Measurements from ENCODE around the gene CEP295NL.
"Not testable (repeated sequence)": the region's sequence is repeated elsewhere in the genome, so short reads cannot be mapped to it uniquely, and the experiment has no call there.

The CEP295NL gene

DNA sequence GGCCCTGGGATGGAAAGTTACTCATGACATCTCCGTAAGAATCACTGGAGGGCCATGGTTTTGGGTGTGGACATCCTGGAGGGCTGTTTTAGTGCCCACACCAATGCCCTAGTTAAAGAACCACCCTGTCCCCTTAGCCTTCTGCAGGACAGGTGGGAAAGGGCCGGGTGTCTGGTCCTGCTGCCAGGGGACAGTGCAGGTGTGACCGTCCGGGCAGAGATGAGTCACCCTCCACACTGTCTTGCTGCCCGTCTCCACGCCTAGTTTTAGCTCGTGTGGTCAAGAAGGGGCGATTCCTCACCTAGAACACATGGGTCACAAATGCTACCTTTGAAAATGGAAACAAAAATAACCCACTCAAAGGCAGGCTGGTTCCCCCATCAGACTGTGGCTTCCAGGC, 17.0 kb downstream of the CEP295NL start:
- no peak for DNase-seq

DNA sequence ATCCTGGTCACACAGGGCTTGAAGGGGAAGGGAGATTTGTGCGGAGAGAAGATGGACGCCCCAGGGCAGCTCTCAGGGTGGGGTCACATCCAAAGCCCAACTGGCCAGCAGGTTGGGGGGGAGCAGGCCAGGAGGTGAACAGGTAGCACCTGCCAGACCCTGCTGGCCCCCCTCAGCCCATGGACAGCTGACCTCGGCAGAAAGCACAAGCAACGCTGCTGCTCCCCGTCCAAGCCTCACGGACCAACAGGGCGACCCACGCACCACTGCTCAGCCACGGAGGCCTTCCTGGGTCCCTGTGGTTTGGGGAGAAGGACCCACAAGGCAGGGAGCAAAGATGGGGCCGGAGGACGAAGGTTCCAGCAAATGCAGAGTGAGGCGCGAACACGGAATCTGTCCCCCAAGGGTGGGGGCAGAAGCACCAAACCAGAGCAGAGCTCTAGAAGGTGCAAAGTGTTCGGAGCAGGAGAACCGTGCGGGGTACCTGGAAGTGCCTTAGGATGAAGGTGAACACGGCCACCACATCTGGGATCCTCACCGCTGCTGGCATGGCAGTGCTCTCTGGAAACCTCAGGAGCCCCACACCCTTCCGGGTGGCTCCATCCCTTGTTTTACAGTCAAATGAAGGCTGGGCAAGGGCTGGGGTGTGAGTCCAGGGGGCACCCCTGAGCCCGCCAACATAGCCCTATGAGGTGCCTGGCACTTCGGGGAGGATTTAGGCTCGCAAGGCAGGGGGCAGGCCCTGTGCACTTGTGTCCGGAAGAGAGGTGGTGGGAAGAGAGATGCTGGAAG, 17.9 kb downstream of the CEP295NL start:
- DNase-seq, result no peak

DNA sequence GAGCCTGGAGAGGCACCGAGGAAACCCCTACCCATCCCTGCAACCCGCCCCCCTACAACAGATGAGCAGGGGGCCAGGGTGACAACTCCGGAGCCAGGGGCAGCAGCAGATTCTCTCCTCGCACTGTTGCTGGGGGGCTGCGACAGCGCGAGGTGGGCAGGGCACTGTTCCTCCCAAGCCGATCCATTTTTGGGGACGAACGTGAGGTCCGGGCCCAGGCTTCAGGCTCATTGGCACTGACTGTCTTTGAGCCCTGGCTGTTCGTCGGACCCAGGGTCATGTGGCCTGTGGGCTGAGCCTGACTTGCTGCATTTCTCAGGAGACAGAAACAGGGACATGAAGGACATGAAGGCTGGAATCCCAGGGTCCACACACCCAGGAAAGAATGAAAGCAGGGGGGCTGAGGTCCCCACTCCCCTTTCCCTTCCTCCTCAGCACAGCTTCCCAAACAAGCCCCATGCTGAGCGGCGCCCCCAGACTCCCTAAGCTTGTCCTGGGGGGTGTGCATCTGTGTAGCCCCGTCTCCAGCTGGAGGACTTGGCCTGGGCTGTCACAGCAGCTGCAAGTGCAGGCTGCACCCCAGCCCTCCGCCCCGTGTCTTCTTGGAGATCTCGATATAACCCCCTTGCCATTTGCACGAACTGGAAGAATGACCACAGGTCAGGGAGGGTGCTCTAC, 18.7 kb downstream of the CEP295NL start:
- DNase-seq, result no peak

DNA sequence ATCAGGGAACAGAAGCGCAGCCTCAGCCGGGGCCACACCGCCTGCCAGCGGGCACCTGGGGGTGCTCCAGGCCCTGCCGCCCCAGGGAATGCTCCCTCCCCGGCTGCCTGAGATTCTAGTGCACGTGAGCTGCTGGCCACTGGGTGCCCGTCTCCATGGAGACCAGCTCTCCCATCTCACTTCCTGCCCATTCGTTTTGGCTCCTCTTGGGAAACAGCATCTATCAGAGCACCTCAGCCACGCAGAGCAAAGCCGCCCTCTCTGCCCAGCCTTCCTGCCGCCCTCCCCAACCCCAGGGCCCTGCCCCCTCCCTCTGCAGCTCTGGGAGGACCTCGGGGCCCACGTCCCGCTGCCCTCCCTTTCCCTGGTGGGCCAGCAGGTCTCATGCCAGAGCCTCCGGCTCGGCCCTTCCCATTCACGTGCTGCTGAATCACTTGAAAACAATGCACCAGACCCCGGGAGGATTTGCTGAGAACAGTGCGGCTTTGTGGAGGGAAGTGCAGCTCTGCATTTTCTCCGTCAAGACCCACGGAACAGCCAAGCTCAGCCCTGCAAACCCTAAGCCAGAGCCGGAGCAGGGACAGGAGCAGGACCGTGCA, 19.4 kb downstream of the CEP295NL start:
- DNase-seq, result peak; percentile 89

DNA sequence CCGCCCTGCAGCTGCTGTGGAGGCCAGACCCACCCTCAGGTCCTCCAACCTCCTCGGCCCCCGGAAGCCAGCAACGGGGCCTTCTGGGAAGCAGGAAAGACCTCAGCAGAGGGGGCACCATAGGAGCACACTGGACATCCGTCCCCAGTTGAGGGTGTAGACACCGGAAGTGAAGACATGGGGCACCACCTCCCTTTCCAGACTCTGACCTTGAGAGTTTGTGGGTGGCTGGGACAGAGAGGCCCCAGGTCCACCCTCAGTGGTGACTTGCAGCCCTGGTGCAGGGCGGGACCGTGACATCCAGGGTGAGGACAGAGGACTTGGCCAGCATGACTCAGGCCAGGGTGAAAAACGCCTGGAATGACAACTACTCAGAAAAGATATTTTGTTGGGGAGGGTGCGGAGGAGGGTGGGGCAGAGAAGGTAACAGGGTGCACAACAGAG, 19.9 kb downstream of the CEP295NL start:
- DNase-seq, result no peak

DNA sequence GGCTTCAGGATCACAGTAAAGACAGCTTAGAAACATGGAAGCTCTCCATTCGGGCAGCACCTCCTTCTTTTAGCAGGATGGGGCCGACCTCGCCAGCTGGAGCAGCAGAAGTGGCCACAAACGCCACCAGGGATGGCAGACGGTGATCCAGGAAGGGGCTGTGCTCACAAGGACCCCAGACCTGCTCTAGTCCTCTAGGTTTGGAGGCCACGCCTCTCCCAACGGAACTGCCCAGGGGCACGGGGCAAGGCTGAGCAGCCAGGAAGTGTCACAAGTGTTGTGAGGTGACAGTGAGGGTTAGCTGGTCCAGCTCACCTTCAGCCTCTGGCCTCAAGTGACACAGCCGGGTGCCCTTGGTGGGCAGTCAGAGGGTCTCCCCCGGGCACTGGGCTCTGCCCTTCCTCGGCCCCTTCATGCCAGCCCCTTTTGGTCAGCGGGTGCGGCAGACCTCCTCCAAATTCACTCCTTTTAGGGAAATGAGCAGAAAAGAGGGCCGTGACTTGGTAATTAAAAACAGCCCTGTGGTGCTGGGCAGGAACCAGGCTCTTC, 20.4 kb downstream of the CEP295NL start:
- DNase-seq, result no peak

DNA sequence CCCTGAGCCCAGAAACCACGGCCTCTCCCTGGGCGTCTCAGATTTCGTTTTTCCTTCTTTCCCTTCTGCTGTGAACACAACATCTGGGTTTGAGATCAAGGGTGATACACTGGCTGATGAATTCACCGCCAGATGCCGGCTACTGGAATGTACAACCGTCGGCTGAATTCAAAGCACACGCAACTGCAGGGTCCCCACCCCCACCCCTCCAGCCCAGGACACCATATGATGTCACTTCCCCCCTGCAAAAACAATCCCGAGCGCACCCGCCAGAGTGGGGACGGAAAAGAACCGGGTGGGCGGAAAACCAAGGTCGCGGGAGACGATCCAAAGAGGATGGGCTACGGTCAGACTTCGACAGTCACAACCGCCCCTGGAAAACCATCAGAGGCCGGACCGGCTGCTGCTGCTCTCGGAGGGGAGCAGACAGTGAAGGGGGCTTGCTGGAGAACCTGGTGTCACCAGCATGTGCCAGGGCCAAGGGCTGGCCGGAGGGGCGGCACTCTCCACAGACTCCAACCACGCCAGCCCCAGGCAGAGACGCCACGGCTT, 23.3 kb downstream of the CEP295NL start:
- DNase-seq, result no peak

DNA sequence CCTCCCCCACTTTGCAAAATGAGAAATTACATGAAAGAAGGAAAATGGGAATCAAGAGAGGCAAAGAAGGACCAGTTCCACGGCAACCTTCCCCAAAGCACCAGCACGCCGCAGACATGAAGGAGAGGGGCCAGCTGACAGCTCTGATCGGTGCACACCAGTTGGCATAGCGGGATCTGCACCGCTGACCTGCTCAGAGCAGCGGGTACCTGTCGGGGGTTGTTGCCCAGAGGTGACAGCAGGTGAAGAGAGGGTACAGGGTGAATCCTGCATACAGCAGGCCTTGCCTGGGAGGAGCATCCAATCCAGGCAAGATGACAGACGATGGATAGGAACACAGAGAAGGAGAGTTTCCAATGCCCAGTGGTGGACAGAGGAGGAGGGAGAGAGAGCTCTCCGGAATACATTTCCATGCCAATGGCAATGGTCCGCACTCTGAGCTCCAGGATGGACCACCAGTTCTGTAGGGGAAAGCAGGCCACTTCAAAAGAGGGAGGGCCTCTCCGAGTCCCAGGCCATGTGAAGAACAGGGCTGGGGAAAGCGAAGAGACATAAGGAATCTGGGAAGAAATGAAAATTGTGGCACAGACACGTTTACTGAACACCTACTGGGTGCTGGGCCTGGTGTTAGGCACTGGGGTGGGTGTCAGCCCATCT, 24.0 kb downstream of the CEP295NL start:
- no peak for DNase-seq

DNA sequence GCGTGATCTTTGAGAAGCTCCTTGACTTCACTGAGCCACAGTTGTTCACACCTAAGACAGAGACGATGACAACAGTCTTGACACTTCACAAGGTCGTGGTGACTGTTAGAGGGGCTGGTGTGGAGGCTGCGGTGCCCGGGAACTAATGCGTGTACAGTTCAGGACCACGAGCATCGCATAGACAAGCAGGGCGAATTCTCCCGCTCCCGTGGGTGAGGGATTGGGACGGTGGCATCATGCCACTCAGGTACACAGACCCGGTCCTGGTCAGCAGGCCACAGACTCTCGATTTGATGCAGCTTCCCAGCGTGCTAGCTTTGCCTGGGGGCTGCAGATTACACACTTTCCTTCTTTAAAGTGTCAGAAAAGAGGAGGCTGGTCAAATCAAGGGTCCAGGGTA, 24.7 kb downstream of the CEP295NL start:
- no peak for DNase-seq

DNA sequence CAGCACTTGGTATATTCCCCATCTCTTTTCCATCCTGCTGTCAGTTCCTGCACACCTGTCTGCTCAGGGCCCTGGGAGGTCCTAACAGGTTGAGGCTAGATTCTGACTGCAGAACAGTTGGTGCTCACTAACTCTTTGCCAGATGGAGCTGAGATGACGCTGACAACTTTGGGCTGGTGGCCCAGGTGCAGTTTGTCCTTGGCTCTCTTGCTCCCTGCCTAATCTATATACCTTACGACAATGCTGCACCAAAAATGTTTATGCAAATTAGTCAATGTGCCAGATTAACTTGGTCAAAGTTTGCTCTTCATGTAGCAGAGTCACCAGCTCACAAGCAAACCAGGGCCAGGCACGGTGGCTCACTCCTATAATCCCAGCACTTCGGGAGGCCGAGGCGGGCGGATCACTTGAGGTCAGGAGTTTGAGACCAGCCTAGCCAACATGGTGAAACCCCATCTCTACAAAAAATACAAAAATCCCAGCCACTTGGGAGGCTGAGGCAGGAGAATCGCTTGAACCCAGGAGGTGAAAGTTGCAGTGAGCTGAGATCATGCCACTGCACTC, 26.0 kb downstream of the CEP295NL start:
- DNase-seq, result not testable (repeated sequence)

DNA sequence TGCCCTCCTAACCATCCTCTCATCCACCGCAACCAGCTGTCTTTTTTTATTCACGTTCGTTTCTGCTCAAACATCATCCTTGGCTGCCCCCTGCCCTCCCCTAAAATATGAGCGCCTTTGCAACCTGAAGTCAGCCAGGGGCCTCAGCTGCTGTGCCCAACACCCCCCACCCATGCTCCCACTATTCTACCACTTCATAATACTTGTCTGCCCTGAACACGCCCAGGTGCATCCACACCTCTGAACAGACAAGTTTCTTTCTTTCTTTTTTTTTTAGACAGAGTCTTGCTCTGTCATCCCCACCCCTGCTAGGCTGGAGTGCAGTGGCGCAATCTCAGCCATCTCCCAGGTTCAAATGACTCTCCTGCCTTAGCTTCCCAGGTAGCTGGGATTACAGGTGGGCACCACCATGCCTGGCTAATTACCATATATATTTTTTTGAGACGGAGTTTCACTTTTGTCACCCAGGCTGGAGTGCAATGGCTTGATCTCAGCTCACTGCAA, 26.9 kb downstream of the CEP295NL start:
- no peak for DNase-seq

DNA sequence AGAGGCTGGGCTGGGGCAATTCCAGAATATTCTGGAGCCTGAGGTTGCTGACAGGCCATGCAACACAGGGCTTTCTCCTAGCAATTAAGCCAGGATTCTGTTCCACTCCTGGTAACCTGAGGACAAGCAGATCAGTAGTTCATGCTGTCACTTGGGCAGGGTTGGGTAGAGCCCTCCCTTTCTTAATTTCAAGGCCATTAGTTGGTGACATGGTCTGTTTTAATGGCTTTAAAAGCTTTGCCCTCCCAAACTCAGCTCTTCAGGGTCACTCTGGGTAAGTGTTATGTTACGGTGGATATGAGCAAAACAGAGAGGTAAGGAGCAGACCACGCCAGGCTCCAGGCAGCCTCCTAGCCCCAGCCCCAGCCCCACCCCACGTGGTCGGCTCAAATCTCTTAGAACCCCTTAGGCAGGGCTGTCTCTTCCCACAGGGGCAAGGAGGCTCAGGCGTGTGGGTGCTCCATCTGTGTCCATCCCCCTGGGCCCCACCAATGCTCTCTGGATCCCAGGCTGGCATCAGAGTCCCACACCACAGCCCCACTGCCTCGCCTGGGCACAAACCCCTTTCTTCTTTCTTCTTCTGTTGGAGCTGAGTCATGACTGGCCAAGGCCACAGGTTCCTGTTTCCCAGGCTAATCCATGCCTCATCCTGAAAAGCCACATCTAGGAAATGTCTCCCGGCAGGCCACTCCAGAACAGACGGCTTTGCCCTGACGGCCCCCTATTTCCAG, 27.5 kb downstream of the CEP295NL start:
- DNase-seq, result no peak

DNA sequence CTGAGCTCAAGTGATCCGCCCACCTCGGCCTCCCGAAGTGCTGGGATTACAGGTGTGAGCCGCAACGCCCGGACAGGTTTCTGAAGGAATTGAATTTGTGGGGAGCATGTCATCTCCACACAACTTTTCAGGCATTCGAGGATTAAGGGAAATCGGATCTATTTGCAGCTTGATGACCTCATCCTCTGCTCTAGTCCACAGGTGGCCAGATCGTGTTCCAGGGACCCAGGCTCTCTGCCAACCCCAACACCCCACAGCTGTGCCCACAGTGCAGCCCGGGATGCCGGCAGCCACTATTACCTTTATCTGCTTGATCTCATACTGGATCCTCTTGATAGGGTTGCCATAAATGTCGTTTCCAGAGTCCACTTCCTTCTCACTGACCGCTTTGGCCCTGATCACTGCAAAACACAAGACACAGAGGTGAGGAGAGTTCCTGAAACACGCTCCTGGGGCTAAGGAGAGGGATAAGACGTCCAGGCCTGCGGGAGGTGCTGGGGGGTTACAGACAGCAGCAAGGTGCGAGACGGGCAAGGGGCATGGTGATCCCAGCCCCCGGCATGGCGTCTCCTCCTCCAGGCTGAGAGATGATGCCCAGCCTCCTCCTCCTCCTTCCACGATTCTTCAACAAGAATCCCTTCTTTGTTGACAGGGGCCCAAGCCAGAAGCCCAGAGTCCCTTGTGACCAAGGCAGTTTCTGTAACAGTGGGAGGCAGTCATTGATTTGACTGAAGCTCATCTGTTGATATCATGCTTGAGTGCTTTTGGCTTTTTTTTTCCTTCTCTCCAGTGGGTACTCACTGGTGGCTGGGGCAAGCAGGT, 29.3 kb downstream of the CEP295NL start:
- DNase-seq, result peak; percentile 61

DNA sequence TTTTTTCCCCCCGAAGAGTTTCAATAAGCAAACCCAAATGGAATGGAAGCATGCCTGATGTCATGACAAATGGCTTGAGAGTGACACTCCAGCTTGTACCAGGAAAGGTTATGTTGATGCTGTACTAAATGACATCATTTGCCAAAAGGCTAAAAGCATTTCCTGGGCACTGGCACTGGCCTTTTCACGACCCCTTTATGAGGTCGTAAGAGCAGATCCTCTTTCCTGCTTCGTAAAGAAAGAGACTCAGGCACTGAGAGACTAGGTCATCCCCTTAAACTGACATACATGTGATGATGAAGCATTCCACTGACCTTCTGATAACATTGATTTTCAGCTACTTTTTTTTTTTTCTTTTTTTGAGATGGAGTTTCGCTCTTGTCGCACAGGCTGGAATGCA, 30.5 kb downstream of the CEP295NL start:
- no peak for DNase-seq

DNA sequence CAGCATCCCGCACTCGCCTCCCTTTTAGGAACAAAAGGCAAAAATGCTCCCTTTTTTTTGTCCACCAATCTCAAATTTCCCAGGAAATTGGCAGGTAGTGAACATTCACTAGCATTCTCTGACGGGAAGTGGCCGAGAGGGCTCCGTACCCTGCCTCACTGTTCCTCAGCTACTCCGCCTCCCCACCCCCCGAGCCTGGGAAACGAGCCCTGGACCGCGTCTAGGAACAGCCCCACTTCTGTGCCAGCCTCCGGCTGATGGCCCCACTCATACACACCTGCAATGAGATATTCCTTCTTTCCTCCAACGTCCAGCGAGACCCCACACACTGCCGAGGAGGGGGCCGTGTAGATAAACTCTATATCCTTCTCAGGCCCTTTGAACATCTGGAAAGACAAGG, 32.4 kb downstream of the CEP295NL start:
- no peak for DNase-seq

DNA sequence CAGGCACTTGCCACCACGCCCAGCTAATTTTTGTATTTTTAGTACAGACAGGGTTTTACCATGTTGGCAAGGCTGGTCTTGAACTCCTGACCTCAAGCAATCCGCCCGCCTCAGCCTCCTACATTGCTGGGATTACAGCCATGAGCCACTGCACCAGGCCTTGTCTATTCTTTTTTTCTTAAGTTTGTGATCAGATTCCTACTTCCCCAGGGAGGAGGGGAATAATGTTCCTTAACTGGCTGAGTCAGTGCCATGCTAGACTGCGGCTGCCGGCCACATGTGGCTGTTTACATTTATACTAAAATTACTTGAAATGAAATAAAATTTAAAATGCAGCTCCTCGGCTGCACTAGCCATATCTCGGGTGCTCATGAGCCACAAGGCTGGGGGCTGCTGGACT, 34.6 kb downstream of the CEP295NL start:
- no peak for DNase-seq

DNA sequence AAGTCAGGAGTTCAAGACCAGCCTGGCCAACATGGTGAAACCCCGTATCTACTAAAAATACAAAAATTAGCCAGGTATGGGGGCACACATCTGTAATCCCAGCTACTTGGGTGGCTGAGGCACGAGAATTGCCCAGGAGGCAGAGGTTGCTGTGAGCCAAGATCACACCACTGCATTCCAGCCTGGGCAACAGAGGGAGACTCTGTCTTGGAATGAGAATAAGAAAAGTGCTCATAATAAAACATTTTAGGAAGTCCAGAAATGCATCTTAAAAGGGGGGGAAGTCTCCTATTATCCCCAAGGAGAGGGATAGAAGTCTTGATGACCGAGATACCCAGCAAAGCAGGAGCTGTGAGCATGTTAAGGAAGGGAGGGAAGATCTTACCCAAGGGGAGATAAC, 36.0 kb downstream of the CEP295NL start:
- not testable (repeated sequence) for DNase-seq

DNA sequence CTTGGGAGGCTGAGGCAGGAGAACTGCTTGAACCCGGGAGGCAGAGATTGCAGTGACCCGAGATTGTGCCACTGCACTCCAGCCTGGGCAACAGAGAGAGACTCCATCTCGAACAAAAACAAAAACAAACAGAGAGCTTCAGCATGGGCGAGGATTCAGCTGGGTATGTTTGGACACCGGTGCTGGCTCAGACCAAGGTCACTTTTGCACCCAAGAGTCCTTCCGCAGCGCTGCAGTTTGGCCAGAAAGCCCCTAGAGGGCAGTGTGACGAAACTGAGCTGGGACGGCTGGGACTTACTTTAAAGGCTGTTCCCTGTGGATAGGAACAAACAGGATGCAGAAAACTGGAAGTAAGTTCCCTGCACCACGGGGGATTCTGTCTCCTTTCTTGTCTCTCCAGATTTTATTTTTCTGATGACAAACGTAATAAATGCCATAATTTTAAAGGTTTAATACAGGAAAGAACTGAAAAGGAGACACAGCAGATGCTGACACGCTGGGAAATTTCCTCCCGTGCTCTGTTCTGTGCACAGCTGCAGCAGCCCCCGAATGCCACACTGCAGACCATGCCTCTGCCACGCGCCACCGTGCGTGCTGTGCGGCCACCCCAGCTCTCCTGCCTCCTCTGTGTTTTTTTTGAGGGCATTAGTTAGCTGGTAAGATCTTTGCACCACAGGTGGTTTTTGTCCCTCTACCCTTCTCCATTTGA, 37.2 kb downstream of the CEP295NL start:
- DNase-seq, result peak; percentile 82

DNA sequence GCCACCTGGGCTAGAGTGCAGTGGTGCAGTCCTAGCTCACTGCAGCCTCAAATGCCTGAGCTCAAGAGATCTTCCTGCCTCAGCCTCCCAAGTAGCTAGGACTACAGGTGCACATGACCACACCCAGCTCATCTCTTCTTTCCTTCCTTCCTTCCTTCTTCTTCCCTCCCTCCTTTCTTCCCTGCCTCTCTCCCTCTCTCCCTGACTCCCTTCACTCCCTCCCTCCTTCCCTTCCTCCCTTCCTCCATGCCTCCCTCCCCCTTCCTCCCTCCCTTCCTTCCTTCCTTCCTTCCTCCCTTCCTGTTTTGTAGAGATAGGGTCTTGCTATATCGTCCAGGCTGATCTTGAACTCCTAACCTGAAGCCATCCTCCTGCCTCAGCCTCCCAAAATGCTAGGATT, 38.9 kb downstream of the CEP295NL start:
- no peak for DNase-seq
